ENCODE data around the gene ERN1.
"Not testable (repeated sequence)": the region's sequence is repeated elsewhere in the genome, so short reads cannot be mapped to it uniquely, and the experiment has no call there.

Gene ERN1

GRCh38 chr17:64120972-64121786 lies 8.8 kb downstream of the ERN1 start:
- peak; percentile 32 for TF ChIP-seq CTCF (IDR thresholded peaks at IDR 0.05; ENCODE audit: control insufficient read depth, extremely low read depth, insufficient read depth)
- H3K4me3 ChIP-seq (ENCODE audit: low read depth, low read length); DNase-seq (ENCODE audit: low read depth): not testable (repeated sequence)

- no peak overlapping the region for H3K4me3 ChIP-seq (ENCODE audit: low read depth, low read length)
- DNase-seq (ENCODE audit: low read depth), result no peak
- TF ChIP-seq CTCF (IDR thresholded peaks at IDR 0.05; ENCODE audit: control insufficient read depth, extremely low read depth, insufficient read depth), result no peak
These were observed 9.7 kb downstream of the ERN1 start for GRCh38 chr17:64120159-64120810.

- DNase-seq (ENCODE audit: low read depth), result no peak
- no peak overlapping the region for H3K4me3 ChIP-seq (ENCODE audit: low read depth, low read length)
- TF ChIP-seq CTCF (IDR thresholded peaks at IDR 0.05; ENCODE audit: control insufficient read depth, extremely low read depth, insufficient read depth), result no peak
These were observed 11.7 kb downstream of the ERN1 start for GRCh38 chr17:64117981-64118979.

GRCh38 chr17:64115822-64116534 lies 14.0 kb downstream of the ERN1 start:
- no peak for DNase-seq (ENCODE audit: low read depth)
- no peak overlapping the region for H3K4me3 ChIP-seq (ENCODE audit: low read depth, low read length)
- no peak for TF ChIP-seq CTCF (IDR thresholded peaks at IDR 0.05; ENCODE audit: control insufficient read depth, extremely low read depth, insufficient read depth)

GRCh38 chr17:64115043-64115698 lies 14.8 kb downstream of the ERN1 start:
- TF ChIP-seq CTCF (IDR thresholded peaks at IDR 0.05; ENCODE audit: control insufficient read depth, extremely low read depth, insufficient read depth), result no peak
- no peak overlapping the region for H3K4me3 ChIP-seq (ENCODE audit: low read depth, low read length)
- no peak for DNase-seq (ENCODE audit: low read depth)

- DNase-seq (ENCODE audit: low read depth), result no peak
- no peak overlapping the region for H3K4me3 ChIP-seq (ENCODE audit: low read depth, low read length)
- TF ChIP-seq CTCF (IDR thresholded peaks at IDR 0.05; ENCODE audit: control insufficient read depth, extremely low read depth, insufficient read depth), result no peak
These were observed 16.9 kb downstream of the ERN1 start for GRCh38 chr17:64113006-64113405.
